Astrocyte (in vitro differentiated cells and primary cell): ENCODE data around the gene CCDC102A. TPM values are rescaled to one million over a fixed set of nuclear protein-coding genes. Genes with fewer than 3 reads are reported as not detected.

Experiments
- DNase-seq: peaks from one replicate; pipeline ENCODE4 v3.0.0-alpha.2; 2010; ENCODE audit warnings: low read depth
- FAIRE-seq: peaks from 2 replicates; lab custom pipeline; 2011; peaks lifted over from hg19 to GRCh38; lab: Jason Lieb, UNC
- H2AFZ ChIP-seq: 2 replicates; pipeline ENCODE4 v1.6.0; 2012; ENCODE audit warnings: low read depth, low read length, inconsistent platforms
- H3K27ac ChIP-seq: 2 replicates; pipeline ENCODE4 v1.5.1; 2011; ENCODE audit warnings: low read depth, low read length, inconsistent platforms
- H3K27me3 ChIP-seq: 2 replicates; pipeline ENCODE4 v1.6.0; 2011; ENCODE audit warnings: low read length, inconsistent platforms; ENCODE audit not compliant: insufficient read depth
- H3K36me3 ChIP-seq: 2 replicates; pipeline ENCODE4 v1.5.1; 2011; ENCODE audit warnings: low read length, inconsistent platforms; ENCODE audit not compliant: insufficient read depth
- H3K4me1 ChIP-seq: 2 replicates; pipeline ENCODE4 v1.5.1; 2011; ENCODE audit warnings: low read length, inconsistent platforms; ENCODE audit not compliant: insufficient read depth
- H3K4me2 ChIP-seq: 2 replicates; pipeline ENCODE4 v1.6.0; 2012; ENCODE audit warnings: low read length, inconsistent platforms
- H3K4me3 ChIP-seq: 2 replicates; pipeline ENCODE4 v1.5.1; 2011; ENCODE audit warnings: low read depth, mild to moderate bottlenecking, low read length, inconsistent platforms; ENCODE audit not compliant: insufficient read depth
- H3K79me2 ChIP-seq: 2 replicates; pipeline ENCODE4 v1.6.0; 2012; ENCODE audit warnings: mild to moderate bottlenecking, low read length, inconsistent platforms; ENCODE audit not compliant: insufficient read depth
- H3K9ac ChIP-seq: 2 replicates; pipeline ENCODE4 v1.6.0; 2012; ENCODE audit warnings: mild to moderate bottlenecking, low read length, inconsistent platforms
- H3K9me3 ChIP-seq: 2 replicates; pipeline ENCODE4 v1.5.1; 2012; ENCODE audit warnings: low read depth, mild to moderate bottlenecking, low read length, inconsistent platforms; ENCODE audit not compliant: insufficient read depth
- H4K20me1 ChIP-seq: 2 replicates; pipeline ENCODE4 v1.6.0; 2012; ENCODE audit warnings: low read length, inconsistent platforms; ENCODE audit not compliant: insufficient read depth
- H3K27ac Mint-ChIP-seq: one replicate; pipeline ENCODE4 v1.8.0; 2021; ENCODE audit warnings: mild to moderate bottlenecking, mixed read lengths; ENCODE audit not compliant: unreplicated experiment
- H3K27me3 Mint-ChIP-seq: one replicate; pipeline ENCODE4 v1.8.0; 2021; ENCODE audit warnings: low read depth, mixed read lengths; ENCODE audit not compliant: unreplicated experiment
- H3K36me3 Mint-ChIP-seq: one replicate; pipeline ENCODE4 v1.8.0; 2021; ENCODE audit warnings: low read depth, mixed read lengths; ENCODE audit not compliant: unreplicated experiment
- H3K4me1 Mint-ChIP-seq: one replicate; pipeline ENCODE4 v1.8.0; 2021; ENCODE audit warnings: low read depth, mixed read lengths; ENCODE audit not compliant: unreplicated experiment
- H3K4me3 Mint-ChIP-seq: one replicate; pipeline ENCODE4 v1.8.0; 2021; ENCODE audit warnings: mild to moderate bottlenecking, moderate library complexity, mixed read lengths; ENCODE audit not compliant: unreplicated experiment
- H3K9me3 Mint-ChIP-seq: one replicate; pipeline ENCODE4 v1.8.0; 2021; ENCODE audit warnings: mild to moderate bottlenecking, mixed read lengths; ENCODE audit not compliant: unreplicated experiment
- CTCF ChIP-seq: IDR thresholded peaks from 2 replicates; pipeline ENCODE4 v1.5.1; 2011; ENCODE audit warnings: low read depth, mild to moderate bottlenecking, inconsistent platforms, low read length, moderate library complexity; ENCODE audit not compliant: insufficient read depth
- EZH2 ChIP-seq: IDR thresholded peaks from 2 replicates; pipeline ENCODE4 v1.6.1; 2012; ENCODE audit warnings: mild to moderate bottlenecking, low read length, inconsistent platforms; ENCODE audit not compliant: insufficient read depth
- total RNA-seq: library from RNA; stranded (reverse); gene quantifications from 2 replicates; pipeline ENCODE4 v1.2.1, GENCODE V29; 2021

Gene CCDC102A
- total RNA-seq, 1 donor from 2014 or later, result 8.8 TPM

GRCh38 chr16:57579361-57579665 is 42.9 kb upstream of the CCDC102A start:
- Mint-ChIP-seq H3K27ac (no peak overlapping the region), H3K36me3 (no peaks in the 10 kb centered on the region), H3K27me3 (peaks cover 31% of the 10 kb centered on the region), H3K9me3 (no peaks in the 10 kb centered on the region), H3K4me3 (no peak overlapping the region), H3K4me1 (peaks cover 4% of the 10 kb centered on the region)
- Histone ChIP-seq H3K79me2 (no peaks in the 10 kb centered on the region), H3K4me3 (no peak overlapping the region), H3K27me3 (peaks cover 3% of the 10 kb centered on the region), H2AFZ (no peak overlapping the region), H3K9me3 (no peaks in the 10 kb centered on the region), H3K4me2 (no peak overlapping the region), H3K4me1 (no peaks in the 10 kb centered on the region), H4K20me1 (no peaks in the 10 kb centered on the region), H3K27ac (no peak overlapping the region), H3K36me3 (no peaks in the 10 kb centered on the region), H3K9ac (no peak overlapping the region)
- FAIRE-seq (no peak), DNase-seq (no peak)
- TF ChIP-seq CTCF, result no peak
- TF ChIP-seq EZH2, result no peak

- no peaks in the 10 kb centered on the region for H3K9me3 Mint-ChIP-seq
- no peaks in the 10 kb centered on the region for H3K36me3 Mint-ChIP-seq
- H3K4me1 Mint-ChIP-seq, result peaks cover 4% of the 10 kb centered on the region
- no peak overlapping the region for H3K4me3 Mint-ChIP-seq
- peak overlapping the region; percentile 34 for H3K27ac Mint-ChIP-seq
- Histone ChIP-seq H3K27ac (no peak overlapping the region), H3K79me2 (no peaks in the 10 kb centered on the region), H2AFZ (no peak overlapping the region), H3K4me3 (no peak overlapping the region), H3K4me1 (no peaks in the 10 kb centered on the region), H3K9ac (no peak overlapping the region), H3K9me3 (no peaks in the 10 kb centered on the region), H3K4me2 (no peak overlapping the region), H3K27me3 (peaks cover 3% of the 10 kb centered on the region), H3K36me3 (no peaks in the 10 kb centered on the region), H4K20me1 (no peaks in the 10 kb centered on the region)
- DNase-seq (no peak), FAIRE-seq (no peak)
- H3K27me3 Mint-ChIP-seq, result peaks cover 29% of the 10 kb centered on the region
- TF ChIP-seq CTCF (no peak), EZH2 (no peak)
Measured at GRCh38 chr16:57578521-57579360, 42.4 kb upstream of the CCDC102A start.

- H3K9me3 ChIP-seq, result no peaks in the 10 kb centered on the region
- Mint-ChIP-seq H3K27me3 (peaks cover 27% of the 10 kb centered on the region), H3K27ac (no peak overlapping the region), H3K36me3 (no peaks in the 10 kb centered on the region), H3K4me1 (peaks cover 4% of the 10 kb centered on the region), H3K4me3 (no peak overlapping the region), H3K9me3 (no peaks in the 10 kb centered on the region)
- H3K9ac ChIP-seq, result no peak overlapping the region
- H3K27ac ChIP-seq, result no peak overlapping the region
- H3K27me3 ChIP-seq, result peaks cover under 1% of the 10 kb centered on the region
- H3K4me2 ChIP-seq, result no peak overlapping the region
- no peaks in the 10 kb centered on the region for H3K79me2 ChIP-seq
- no peak overlapping the region for H3K4me3 ChIP-seq
- no peak for TF ChIP-seq CTCF
- no peak for TF ChIP-seq EZH2
- H4K20me1 ChIP-seq, result no peaks in the 10 kb centered on the region
- H3K36me3 ChIP-seq, result no peaks in the 10 kb centered on the region
- no peaks in the 10 kb centered on the region for H3K4me1 ChIP-seq
- DNase-seq (no peak), FAIRE-seq (no peak)
- H2AFZ ChIP-seq, result no peak overlapping the region
Measured at GRCh38 chr16:57577691-57578224, 41.4 kb upstream of the CCDC102A start.
